CD1c-positive myeloid dendritic cell (primary cell): ENCODE measurements around the gene EXOSC9.
A peak's percentile ranks its signal among the peaks of the same experiment; 100 is the strongest.

Experiments used
- DNase-seq: peaks from one replicate; pipeline ENCODE4 v3.0.0-alpha.2; 2016; ENCODE audit errors: extremely low spot score

The EXOSC9 gene

DNA sequence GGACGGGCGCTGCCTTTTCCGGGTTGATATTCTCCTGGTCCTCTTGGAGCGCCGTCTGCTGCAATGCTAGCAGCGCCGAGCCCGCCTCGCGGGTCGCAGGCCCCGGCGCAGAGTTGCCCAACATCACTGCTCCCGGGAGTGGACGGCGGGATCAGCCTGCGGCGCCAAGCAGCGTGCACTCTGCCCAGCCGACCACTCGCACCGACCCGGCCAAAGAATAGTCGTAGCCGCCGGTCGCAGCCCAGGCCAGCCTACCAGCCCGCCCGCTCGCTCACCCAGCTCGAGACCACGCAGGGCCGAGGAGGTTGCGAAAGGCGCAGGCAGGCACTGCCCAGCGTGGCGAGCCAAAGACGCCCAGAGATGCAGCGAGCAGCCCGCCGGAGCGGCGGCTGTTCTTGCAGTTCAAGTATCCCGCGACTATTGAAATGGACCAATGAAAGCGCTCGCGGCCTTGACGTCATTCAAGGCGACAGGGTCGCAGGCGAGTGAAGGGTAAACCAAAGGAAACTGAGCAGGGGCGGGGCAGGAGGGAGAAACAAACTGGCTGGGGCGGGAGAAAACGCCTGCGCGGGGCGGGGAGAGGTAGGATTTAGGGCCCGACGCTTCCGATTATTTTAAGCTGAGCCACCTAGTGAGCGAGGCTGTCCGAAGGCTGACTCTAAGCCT is 22.5 kb downstream of the EXOSC9 start, which contains the start of gene CCNA2:
CCNA2 (minus strand) TSS at position 379 of the 666 bp plus-strand sequence; CDS start at position 124, 255 bp downstream.
- DNase-seq: peak; percentile 98

DNA sequence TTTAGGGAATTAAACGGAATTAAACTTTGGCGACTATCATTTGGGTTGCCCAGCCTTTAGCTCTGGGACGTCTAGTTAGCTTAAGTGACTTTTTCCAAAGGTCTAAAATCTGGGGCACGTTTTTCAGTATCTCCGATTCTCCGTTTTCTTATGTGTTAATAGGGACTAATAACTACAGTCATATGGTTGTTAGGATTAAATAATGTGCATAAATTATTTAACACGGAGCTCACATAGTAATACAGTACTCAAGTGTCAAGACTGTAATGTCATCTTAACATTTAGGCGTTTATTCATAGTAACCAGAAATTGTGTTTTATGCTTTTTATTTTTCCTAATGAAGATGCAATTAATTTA is 23.0 kb downstream of the EXOSC9 start:
- DNase-seq: no peak

DNA sequence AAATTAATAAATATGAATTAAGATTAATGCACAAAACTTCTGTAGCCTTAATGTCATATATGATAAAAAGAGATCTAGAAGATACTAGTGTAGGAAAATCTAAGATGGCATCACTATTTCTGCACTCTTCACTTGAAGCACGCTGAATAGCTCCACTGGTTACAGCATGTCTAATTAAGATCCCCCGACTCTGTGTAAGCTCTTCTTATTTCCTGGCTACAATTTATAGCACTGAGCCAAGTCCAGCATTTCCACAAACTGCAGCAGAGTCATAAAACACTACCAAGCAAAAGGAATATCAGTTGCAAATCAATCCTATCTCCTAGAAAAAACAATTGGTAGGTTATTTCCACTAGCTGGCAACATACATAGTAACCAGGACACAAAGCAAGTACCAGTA is 23.8 kb downstream of the EXOSC9 start:
- no peak for DNase-seq

- no peak for DNase-seq
These were observed 26.7 kb downstream of the EXOSC9 start for GRCh38 chr4:121827853-121828252.

DNA sequence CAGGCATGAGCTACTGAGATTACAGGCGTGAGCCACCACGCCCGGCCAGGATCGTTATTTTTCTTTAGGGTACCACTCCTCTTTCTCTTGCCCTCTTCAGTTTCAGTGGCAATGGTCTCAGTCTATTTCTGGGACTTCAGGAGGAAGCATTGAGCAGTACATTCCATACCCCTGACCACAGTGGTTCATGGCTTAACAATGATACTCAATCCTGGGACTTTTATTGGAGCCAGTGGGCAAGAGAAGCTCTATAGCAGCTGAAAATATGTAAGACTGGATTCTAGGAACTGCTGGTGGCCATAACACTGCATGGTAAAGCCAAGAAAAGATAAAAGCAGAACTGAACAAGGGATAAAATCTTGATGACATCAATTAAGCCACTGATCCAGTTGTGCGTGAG is 28.4 kb downstream of the EXOSC9 start:
- no peak for DNase-seq

DNA sequence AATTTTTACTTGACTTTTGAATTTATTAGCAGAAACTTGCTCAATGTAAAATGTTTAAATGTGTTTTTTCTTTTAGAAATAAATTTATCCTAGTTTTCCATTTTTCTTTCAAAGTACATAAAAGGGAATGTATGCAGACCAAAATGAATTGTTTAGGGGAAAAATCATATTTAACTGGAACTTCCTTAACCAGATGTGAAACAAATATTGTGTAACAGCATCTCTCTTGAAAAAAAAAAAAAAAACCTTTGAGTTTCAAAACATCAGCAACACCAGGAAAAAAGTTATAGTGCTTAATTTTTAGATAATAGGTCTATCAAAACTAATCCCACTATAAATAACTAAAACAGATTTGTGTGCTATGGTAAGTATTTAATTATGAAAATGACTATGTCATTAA is 37.0 kb downstream of the EXOSC9 start:
- DNase-seq: no peak

DNA sequence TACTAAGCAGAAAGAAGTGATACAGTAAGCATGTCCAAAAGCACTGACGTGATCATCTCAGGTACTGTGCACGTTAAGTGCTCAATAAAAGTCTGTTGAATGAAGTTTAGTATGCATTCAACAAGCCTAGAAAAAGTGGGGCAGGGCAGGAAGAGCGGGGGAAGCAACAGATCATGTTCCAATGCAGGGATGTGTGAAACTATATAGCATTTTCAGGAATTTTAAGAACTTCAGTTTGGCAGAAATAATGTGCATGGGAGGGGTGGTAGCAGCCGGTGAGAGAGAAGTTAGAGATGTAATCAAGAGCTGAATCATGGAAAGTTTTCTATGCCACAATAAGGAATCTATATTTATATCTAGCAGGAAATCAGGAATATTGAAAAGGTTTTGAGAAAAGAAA is 41.7 kb downstream of the EXOSC9 start:
- no peak for DNase-seq

DNA sequence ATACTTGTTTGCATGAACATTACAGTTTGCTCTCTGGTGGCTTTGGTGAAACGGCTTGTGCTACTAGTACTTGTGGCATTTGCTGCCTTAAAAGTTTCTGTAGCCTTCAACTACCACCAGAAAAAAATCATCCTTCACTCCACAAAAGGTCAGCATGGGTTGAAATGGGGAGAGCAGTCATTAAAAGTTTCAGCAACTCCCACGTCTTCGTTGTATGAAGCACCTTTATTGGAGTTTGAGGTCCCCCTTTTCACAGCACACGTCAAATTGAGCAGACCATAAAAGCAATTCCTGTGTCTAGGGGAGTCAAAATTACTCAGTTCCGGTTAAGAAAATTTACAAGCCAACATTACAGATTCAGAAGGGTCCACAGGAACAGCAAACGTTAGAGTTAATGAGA is 45.5 kb downstream of the EXOSC9 start:
- DNase-seq: no peak

DNA sequence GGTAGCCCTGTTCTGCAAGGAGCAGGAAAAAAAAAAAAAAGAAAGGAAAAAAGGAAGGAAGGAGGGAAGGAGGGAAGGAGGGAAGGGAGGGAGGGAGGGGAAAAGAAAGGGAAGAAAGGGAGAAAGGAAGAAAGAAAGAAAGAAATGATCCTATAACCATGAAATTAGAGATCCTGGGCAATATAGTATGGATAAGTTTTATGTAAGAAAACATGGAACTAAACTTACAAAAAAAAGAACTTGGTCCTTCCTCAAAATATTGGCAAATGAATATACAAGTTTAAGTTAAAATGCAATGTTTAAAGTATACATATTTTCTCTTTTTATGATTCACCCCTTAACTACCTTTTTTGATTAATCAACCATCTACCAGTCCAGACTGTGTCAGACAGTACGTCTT is 50.2 kb downstream of the EXOSC9 start:
- no peak for DNase-seq

GRCh38 chr4:121860121-121860520 is 59.0 kb downstream of the EXOSC9 start:
- DNase-seq: no peak

- no peak for DNase-seq
These were observed 60.3 kb downstream of the EXOSC9 start for GRCh38 chr4:121861426-121861825.

DNA sequence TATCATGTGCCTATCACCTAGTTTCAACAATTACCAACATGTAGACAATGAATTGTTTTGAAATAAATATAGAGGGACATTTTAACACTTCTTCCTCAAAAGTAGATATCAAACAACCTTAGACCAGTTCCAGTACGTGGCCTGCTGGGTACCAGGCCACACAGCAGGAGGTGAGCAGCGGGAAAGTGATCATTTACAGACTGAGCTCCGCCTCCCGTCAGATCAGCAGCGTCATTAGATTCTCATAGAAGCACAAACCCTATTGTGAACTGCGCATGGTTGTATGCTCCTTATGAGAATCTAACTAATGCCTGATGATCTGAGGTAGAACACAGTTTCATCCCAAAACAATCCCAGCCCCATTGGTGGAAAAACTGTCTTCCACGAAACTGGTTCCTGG is 62.7 kb downstream of the EXOSC9 start:
- no peak for DNase-seq
